ENCODE results near the gene COLGALT1. TPM values are rescaled to one million over a fixed set of nuclear protein-coding genes. Genes with fewer than 3 reads are reported as not detected.

COLGALT1 gene
- total and polyA plus RNA-seq, 9 of the 15 experiments (the other 6 are each of a cell fraction or from before 2014, with no cell fraction given): 4.9 to 119 (median 82.6) TPM

DNA sequence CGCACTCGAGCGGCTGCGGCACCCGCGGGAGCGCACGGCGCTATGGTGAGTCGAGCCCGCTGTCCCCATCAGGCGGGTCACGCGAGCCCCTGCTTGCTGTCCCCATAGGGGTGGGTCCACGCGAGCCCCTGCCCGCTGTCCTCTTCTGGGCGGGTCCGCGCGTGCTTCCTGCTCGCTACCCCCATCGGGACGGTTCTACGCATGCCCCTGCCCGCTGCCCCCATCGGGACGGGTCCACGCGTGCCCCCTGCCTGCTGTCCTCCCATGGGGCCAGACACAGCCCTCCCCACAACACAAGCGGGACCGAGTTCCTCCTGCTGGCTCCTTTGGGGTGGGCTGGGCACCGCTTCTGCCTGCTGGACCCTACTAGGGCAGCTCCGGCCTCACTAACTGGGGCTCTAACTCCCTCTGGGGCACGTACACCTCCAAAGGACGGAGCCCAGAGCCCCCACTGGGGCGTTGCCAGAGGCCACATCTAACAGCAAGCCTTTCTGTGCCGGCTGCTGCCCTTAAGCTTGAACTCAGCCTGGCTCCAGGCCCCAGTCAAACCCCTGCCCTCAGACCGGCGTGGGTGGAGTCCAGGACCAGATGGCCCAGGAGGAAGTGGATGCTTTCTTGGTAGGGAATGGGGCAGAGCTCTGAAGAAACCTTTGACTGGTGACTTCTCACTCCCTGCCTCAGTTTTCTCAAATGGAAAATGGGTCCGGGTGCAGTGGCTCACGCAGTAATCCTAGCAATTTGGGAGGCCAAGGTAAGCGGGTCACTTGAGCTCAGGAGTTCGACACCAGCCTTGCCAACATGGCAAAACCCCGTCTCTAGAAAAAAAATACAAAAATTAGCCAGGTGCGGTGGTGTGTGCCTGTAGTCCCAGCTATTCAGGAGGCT, 722 bp downstream of the COLGALT1 start (continued):
- TF ChIP-seq HES1 (IDR thresholded peaks at IDR 0.05; ENCODE audit: low read depth) (no peak), NFIC (IDR thresholded peaks at IDR 0.05) (0 out of 2 replicates have a peak, but pooled peaks have one; percentile 13), CHD4 (IDR thresholded peaks at IDR 0.05; ENCODE audit: insufficient read depth, insufficient replicate concordance, low read depth, low read length, poor library complexity, severe bottlenecking) (no peak), ETS2 (tag; IDR thresholded peaks at IDR 0.05; ENCODE audit: borderline replicate concordance, poor library complexity, severe bottlenecking) (no peak), HDAC8 (tag; IDR thresholded peaks at IDR 0.05) (no peak), ZNF75A (CRISPR knock-in tag; IDR thresholded peaks at IDR 0.05) (no peak), RBM34 (IDR thresholded peaks at IDR 0.05; ENCODE audit: borderline replicate concordance, insufficient read depth, low read length) (no peak), ZNF431 (CRISPR knock-in tag; IDR thresholded peaks at IDR 0.05) (no peak), POLR2AphosphoS2 (IDR thresholded peaks at IDR 0.05; ENCODE audit: low read length) (no peak), ZNF764 (CRISPR knock-in tag; IDR thresholded peaks at IDR 0.05; ENCODE audit: low read depth) (no peak), RBM15 (IDR thresholded peaks at IDR 0.05; ENCODE audit: insufficient read depth, low read length) (no peak), ASH1L (IDR thresholded peaks at IDR 0.05; ENCODE audit: borderline replicate concordance, low read depth, partially characterized antibody) (no peak)
- TF ChIP-seq, protein P1, sequence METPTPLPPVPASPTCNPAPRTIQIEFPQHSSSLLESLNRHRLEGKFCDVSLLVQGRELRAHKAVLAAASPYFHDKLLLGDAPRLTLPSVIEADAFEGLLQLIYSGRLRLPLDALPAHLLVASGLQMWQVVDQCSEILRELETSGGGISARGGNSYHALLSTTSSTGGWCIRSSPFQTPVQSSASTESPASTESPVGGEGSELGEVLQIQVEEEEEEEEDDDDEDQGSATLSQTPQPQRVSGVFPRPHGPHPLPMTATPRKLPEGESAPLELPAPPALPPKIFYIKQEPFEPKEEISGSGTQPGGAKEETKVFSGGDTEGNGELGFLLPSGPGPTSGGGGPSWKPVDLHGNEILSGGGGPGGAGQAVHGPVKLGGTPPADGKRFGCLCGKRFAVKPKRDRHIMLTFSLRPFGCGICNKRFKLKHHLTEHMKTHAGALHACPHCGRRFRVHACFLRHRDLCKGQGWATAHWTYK (CRISPR knock-in tag; IDR thresholded peaks at IDR 0.05): 0 out of 2 replicates have a peak, but pooled peaks have one; percentile 48
- TF ChIP-seq, protein P2, sequence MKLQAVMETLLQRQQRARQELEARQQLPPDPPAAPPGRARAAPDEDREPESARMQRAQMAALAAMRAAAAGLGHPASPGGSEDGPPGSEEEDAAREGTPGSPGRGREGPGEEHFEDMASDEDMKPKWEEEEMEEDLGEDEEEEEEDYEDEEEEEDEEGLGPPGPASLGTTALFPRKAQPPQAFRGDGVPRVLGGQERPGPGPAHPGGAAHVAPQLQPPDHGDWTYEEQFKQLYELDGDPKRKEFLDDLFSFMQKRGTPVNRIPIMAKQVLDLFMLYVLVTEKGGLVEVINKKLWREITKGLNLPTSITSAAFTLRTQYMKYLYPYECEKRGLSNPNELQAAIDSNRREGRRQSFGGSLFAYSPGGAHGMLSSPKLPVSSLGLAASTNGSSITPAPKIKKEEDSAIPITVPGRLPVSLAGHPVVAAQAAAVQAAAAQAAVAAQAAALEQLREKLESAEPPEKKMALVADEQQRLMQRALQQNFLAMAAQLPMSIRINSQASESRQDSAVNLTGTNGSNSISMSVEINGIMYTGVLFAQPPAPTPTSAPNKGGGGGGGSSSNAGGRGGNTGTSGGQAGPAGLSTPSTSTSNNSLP (IDR thresholded peaks at IDR 0.05; ENCODE audit: borderline replicate concordance, low read depth, low read length): no peak
- TF ChIP-seq, protein P3, sequence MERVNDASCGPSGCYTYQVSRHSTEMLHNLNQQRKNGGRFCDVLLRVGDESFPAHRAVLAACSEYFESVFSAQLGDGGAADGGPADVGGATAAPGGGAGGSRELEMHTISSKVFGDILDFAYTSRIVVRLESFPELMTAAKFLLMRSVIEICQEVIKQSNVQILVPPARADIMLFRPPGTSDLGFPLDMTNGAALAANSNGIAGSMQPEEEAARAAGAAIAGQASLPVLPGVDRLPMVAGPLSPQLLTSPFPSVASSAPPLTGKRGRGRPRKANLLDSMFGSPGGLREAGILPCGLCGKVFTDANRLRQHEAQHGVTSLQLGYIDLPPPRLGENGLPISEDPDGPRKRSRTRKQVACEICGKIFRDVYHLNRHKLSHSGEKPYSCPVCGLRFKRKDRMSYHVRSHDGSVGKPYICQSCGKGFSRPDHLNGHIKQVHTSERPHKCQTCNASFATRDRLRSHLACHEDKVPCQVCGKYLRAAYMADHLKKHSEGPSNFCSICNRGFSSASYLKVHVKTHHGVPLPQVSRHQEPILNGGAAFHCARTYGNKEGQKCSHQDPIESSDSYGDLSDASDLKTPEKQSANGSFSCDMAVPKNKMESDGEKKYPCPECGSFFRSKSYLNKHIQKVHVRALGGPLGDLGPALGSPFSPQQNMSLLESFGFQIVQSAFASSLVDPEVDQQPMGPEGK (CRISPR knock-in tag; IDR thresholded peaks at IDR 0.05; ENCODE audit: borderline replicate concordance): no peak

Measured in K562 (cell line).